M059J (cell line): Measurements from ENCODE around the gene ASB1. TPM values are rescaled to one million over a fixed set of nuclear protein-coding genes. Genes with fewer than 3 reads are reported as not detected.

ENCODE experiments used
- DNase-seq: peaks from one replicate; pipeline ENCODE4 v3.0.0-alpha.2; 2012; ENCODE audit warnings: low read depth
- total RNA-seq: library from RNA; depleted of rRNA; stranded (reverse); fragments of >200 nt; shearing (Covaris generic); gene quantifications from 2 replicates; pipeline ENCODE4 v1.2.3, GENCODE V29; 2014

ASB1 gene
- total RNA-seq, 1 experiment from 2014 or later = 17.2 TPM

DNA sequence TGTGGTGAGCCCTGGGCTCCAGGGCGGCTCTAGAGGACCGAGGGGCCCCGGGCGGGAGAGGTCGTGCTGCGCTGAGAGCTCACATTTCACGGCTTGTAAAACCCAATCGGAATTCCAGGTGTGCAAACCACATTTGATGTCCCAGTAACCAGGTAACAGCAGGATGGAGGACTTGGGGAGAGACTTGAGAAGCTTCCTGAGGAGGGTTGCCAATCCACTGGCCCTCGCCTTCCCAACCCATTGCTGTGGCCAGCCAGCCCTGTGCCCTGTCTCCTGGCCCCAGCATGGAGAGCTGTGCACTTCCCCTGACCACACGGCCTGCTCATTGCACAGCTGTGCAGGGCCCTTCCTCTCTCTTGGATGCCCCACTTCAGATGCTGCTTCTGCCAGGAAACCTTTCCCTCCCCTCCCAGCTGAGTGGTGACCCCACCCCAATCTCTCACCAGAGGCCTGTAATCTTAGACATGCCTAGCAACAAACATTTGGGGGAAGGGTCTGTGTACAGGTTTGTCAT lies 39.6 kb downstream of the ASB1 start:
- no peak for DNase-seq

DNA sequence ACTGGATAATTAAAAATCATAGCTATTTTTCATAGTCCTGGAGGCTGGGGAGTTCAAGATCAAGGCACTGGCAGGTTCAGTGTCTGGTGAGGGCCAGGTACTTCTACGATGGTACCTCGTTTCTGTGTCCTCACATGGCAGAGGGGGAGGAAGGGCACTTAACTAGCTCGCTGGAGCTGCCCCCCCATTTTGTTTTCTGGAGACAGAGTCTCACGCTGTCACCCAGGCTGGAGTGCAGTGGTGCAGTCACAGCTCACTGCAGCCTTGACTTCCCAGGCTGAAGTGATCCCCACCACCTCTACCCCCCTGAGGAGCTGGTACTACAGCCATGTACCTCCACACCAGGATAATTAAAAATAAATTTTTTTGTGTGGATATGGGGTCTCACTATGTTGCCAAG lies 40.3 kb downstream of the ASB1 start:
- no peak for DNase-seq

DNA sequence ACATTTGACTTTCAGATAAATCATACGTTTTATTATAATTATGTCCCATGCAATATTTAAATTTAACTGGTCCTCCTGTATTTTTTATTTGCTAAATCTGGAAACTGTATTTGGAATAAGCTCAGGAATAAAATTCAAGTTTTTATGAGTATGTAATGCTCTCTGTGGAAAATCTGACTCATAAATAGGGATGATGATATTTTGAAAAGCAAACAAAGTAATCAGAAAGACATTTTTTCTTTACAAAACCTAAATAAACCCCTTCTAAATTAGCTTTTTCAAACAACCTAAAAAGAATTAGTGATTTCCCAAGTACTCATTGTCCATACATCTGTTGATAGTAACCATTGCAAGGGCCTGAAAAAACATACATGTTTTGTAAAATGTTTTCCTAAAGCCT lies 41.1 kb downstream of the ASB1 start:
- no peak for DNase-seq

DNA sequence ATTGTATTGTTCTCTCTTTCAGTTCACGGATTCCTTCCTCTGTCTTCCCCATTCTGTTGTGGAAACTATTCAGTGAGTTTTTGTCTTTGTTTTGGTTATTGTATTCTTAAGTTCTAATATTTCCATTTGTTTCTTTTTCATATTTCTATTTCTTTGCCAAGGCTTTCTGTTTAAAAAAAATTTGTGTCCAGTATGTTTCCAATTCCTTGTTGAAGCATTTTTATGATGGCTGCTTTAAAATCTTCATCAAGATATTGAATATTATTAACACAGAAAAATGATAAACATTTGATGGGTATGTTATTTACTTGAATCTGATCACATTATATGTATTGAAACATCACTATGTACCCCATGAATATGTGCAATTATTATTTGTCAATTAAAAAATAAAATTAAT lies 42.4 kb downstream of the ASB1 start:
- DNase-seq = no peak

DNA sequence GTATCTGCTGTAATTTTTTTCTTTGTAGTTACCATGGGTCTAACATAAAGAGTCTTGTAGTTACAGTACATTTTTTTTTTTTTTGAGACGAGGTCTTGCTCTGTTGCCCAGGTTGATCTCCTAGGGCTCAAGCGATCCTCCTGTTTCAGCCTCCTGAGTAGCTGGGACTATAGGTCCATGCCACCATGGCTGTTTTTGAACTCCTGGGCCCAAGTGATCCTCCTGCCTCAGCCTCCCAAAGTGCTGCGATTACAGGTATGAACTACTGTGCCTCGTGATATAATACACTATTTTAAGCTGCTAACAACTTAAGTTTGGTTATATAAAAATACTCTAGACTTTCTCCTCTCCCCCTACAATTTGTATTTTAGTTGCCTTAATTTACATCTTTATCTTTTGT lies 46.3 kb downstream of the ASB1 start:
- DNase-seq = no peak

DNA sequence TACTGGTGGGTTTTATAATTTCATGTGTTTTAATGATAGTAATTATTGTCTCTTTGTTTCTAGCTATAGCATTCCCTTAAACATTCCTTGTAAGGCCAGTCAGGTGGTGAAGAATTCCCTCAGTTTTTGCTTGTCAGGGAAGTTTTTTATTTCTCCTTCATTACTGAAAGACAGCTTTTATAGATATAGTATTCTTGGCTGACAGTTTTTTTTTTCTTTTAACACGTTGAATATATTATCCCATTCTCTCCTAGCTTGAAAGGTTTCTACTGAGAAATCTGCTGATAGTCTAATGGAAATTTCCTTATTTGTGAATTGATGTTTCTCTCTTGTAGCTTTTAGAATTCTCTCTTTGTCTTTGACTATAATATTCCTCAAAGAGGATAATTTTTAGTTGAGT lies 46.8 kb downstream of the ASB1 start:
- DNase-seq = no peak

DNA sequence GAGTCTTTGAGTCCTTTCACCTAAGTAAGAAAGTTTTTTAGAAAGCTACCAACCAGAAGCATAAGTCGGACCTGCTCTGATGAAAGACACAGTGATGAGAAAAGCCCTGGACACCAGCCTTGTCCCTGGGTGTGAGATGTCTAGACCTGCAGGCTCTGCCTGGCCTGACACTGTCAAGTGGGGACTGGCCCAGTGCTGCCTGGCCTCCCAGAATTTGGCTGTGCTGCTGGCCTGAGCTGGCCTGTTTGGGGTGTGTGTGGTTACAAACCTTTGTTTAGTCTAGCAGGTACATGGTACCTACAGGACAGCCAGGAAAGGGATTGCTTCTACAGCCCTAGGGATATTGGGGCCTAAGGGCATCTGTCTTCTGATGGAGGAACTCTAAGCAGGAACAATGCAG lies 48.3 kb downstream of the ASB1 start:
- no peak for DNase-seq

DNA sequence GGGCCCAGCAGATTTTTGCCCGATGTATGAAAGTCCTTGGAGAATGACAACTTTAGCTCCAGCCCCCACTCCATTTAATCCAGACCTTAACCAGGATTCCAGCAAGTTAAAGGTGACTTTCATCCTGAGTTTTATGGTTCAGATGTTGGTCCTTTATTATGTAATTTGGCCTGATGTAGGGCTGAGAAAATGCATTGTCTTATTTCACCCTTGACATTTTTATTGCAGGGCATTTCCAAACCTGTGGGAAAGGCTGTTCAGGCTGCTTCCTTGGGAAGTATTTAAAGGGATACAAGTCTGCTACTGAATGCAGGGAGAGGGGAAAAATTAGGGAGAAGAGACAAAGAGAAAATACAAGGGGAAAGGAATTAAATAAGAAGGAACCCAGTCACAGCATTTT lies 48.8 kb downstream of the ASB1 start:
- DNase-seq = no peak

DNA sequence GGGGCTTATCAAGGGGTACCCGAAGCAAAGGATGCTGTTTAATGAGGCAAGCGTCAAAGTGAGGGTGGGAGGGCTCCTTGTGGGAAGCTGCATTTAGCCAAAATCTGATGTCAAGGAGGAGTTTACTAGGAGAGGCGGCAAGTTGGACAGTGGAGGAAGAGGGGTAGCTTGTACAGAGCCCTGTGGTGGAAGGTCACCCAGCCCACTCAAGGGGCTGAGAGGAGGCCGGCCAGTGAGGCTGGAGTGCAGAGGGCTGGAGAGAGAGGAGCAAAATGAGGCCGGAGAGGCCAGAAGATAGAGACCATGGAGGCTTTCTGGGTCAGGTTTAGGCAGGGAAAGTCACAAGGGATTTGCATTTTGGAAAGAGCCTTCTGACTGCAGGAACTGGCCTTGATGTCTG lies 49.5 kb downstream of the ASB1 start:
- DNase-seq = no peak

DNA sequence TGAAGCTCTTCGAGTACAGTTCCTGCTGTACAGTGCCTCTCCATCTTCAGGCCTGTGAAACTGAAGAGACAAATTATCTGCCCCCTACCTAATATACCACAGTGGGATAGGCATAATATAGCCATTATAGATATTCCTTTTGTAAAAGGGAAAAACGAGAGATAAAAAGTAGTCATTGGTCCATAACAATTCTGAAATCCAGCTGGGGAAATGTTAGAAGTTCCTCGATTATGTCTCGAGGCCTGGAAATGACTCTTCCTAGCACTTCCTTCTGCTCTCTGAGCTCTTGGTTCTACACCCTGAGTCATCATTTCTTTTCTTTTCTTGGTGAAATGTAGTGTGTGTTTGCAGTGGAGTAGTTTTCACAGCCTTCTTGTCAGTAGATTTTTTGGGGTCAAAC lies 51.5 kb downstream of the ASB1 start:
- DNase-seq = no peak

DNA sequence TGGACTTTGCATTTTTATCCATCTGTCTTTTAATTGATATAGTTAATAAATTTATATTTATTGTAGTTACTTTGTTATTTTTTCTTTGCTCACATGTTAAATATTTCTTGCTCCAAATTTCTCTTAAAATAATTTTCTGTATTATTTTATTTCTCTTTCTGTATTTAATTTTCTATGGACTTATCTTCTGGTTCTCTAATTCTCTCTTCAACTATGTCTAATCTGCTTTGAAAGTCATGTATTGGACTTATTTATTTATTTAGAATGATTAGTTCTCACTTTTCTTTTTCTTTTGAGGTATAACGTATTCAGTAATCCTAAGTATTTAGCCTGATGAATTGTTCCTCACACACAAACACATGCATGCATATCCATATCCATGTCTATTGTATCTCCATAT lies 53.1 kb downstream of the ASB1 start:
- DNase-seq = no peak

DNA sequence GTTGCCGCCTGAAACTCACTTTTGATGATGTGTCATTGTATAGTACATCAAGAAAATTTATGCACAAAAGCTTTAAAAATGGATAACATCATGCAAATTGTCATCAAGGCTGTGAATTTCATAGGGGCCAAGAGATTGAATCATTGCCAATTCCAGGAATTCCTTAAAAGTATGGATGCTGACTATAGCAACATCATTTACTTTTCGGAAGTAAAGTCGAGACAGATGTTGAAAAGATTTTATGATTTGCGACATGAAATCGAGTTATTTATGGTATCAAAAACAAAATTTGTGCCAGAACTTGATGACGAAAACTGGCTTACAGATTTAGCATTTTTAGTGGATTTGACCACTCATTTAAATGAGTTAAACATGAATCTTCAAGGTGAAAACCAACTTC lies 56.3 kb downstream of the ASB1 start:
- DNase-seq = no peak

DNA sequence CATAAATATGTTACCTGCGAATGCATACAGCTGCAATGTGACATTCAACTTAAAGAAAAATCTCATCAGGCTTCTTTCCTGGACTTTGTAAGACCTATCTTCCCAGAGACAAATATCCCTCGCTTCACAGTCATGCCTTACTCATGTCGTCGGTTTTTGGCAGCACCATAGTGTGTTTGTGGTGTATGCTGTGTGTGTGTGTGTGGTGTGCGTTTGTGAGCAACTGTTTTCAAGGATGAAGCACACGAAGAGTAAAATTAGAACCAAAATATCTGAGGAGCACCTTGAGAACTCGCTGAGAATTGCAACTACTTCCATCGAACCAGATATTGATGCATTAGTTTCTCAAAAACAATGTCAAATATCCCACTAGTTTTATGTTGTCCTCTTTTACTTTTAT lies 56.9 kb downstream of the ASB1 start:
- no peak for DNase-seq

DNA sequence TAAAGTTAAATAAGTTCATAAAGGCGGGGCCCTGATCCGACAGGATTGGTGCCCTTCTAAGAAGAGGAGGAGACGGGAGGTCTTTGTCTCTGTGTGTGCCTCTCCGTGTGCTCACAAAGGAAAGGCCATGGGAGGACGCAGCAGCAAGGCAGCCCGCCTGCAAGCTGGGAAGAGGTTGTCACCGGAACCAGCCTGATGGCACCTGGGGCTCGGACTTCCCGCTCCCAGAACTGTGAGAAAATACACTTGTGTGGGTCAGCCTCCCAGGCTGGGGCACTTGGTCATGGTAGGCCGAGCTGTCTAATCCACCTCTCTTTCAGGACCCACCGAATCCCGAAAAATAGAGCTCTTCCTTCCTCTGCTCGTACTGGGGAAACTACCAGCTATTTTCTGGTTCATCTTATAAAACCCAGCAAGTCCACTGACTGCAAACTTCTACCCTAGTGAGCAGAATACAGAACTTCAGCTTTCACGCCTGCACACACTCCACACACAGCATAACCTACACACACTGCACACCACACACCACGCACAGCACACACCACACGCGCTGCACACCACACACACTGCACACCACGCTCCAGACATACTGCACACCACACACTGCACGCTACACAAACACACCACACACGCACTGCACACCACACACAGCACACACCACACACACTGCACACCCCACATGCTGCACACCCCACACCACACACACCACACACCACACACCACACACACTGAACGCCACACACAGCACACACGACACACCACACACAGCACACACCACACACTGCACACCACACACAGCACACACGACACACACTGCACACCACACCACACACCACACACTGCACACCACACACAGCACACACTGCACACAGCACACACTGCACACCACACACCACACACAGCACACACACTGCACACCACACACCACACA lies 58.1 kb downstream of the ASB1 start:
- no peak for DNase-seq

DNA sequence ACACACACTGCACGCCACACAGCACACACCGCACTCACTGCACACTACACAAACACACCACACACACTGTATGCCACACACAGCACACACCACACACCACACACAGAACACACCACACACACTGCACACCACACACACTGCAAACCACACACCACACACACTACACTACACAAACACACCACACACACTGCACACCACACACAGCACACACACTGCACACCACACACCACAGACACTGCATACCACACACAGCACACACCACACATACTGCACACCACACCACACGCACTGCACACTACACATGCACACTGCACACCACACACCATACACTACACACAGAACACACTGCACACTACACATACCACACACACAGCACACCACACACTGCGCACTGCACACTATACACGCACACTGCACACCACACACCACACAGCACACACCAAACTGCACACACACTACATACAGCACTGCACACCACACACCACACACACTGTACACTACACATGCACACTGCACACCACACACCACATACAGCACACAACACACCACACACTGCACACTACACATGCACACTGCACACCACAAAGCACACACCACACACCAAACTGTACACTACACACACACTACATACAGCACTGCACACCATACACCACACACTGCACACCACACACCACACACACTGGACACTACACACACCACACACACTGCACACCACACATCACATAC lies 59.6 kb downstream of the ASB1 start:
- no peak for DNase-seq

DNA sequence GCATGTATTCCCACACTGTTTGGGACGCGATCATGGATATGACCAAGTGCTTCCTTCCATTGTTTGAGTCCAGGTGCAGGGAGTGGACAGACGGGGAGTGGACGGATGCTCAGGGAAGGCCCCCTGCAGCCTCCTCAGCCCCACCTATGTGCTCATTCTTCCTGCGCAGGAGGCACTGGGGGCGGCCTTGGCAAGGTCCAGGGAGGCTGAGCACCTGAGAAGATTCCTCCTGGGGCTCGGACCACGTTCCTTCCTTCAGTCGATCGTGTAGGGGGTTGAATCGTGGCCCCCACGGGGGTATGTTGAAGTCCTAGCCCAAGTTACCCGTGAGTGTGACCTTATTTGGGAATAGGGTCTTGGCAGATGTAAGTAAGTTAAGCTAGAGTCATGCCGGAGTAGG lies 60.4 kb downstream of the ASB1 start:
- no peak for DNase-seq

DNA sequence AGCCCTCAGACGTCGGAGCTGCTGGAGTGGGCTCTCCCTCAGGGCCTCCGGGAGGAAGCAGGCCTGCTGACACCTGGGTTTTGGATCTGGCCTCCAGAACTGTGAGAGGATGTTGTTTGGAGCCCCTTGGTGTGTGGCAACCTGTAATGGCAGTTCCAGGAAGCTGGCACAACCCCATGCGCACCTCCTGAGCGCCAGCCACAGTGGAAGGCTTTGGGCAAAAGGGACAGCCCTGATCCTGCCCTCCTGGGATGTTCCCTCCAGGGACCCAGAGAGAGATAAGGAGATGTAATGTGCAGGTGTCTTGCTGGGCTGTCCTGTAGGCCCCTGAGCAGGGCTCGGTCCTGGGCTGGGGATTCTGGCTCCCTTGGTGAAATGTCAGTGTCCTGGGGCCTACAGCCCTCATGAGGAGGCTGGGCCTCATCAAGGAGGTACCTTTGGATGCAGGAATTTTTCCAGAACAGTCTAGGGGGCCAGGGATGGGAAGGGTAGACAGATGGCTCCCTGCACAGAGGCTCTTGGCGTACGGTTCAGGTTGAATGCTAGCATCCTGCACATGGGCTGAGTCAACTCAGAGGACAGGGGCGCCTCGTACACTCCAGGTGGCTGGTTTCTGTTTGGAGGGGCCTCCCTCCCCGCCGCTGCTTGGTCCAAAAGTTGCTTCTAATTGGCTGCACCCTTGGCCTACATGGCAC lies 61.1 kb downstream of the ASB1 start:
- DNase-seq = no peak

DNA sequence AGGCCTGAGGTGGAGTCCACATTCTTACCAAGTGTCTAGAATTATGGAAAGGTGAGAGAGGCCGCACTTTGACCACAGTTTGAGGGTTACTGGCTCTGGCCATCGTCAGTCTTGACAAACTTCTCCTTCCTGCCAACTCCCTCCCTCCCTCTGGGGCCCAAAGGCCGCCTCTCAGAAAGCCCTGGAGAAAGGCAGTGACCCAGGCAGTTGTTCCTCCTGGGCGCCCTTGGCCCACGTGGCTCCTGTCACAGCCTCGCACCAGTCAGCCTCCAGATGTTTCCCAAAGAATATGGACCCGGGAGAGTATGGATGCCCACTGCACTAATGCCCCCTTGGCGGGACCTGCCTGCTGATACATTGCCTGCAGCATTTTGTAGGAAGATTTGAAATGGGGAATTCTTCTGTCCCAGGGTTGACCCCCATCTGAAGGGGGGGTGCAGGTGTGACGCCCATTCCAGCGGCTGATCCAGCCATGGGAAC lies 61.7 kb downstream of the ASB1 start:
- no peak for DNase-seq

DNA sequence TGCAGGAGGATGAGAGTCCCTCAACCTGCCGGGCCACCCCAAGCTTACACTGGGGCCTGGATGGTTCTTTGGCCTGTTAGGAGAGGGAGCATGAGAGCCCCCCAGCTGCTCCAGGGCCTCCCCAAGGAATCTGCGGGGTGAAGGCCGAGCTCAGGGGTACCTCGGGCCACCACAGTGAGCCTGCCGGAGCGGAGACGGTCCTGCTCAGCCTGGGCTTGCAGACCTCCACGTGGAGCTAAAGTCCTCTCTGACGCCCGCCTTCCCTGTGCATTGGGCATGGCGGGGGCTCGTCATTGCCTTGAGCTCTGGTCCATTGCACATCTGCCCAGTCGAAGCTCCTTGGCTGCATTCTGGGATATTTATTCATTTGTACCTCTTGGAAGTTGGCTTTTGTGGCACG lies 62.7 kb downstream of the ASB1 start:
- DNase-seq = no peak

DNA sequence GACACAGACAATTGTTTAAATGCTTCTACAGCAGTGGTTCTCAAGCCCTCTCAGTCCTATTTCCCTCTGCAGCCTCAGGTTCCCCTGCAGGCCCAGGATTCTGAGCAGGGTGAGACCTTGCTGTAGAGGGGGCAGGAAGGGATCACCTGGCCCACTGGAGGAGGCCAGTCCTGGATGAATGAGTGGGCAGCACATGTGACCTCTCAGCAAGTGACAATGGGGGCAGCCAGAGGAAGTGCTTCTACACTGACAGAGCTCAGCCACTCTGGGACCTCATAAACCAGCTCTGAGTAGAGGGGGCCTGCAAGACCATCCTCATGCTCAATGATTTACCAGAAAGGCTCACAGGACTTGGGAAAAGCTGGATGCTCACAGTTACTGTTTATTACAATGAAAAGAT lies 63.2 kb downstream of the ASB1 start:
- no peak for DNase-seq

DNA sequence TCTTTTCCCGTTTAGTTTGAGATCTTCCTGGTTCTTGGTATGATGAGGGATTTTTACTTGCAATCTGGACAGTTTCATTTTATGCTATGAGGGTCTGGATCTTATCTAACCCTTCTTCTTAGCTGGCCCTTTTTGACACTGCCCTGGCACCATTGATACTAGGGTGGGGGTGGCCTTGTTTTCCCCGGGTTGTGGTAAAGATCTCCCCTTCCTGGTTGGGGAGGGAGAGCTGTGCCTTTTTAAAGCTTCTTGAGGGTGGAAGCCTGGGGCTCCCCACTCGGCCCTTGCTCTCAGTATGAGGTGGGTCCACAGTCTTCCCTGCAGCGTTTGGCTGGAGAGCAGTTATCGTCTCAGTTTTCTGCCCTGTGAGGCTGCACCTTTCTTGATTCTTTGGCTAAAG lies 66.1 kb downstream of the ASB1 start:
- DNase-seq = no peak

DNA sequence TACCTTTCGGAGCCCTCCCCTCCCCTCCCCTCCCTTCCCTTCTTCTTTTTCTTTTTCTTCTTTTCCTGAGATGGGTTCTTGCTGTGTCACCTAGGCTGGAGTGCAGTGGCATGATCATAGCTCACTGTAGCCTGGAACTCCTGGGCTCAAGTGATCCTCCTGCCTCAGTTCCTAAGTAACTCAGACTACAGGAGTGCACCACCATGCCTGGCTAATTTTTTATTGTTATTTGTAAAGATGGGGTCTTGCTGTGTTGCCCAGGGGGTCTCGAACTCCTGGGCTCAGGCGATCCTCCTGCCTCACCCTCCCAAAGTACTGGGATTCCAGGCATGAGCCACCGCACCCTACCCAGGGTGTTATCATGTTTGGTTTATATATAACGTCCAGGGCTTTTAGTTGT lies 66.7 kb downstream of the ASB1 start:
- no peak for DNase-seq
